ENCODE measurements around the gene SH3RF3.

- TF ChIP-seq CTCF (optimal IDR thresholded peaks at IDR 0.05 in 1 of 3, IDR thresholded peaks at IDR 0.05 in 1 of 3, conservative IDR thresholded peaks at IDR 0.05 in 1 of 3; ENCODE audit: extremely low read depth in 1 of 3, insufficient read depth in 2 of 3, low read length in 3 of 3) (no peak), EZH2 (IDR thresholded peaks at IDR 0.05; ENCODE audit: low read length) (no peak)
These were observed 221.5 kb downstream of the SH3RF3 start for GRCh38 chr2:109350526-109350925.

All from keratinocyte (primary cell).